Neutrophil (primary cell): ENCODE results near the gene CAMK1D.

Experiments
- H3K27ac ChIP-seq: fragments of 200-600 bp; sonication (generic); 2 replicates; pipeline ENCODE4 v1.5.1; 2016; ENCODE audit warnings: mild to moderate bottlenecking, moderate library complexity
- H3K27me3 ChIP-seq: fragments of 200-600 bp; sonication (generic); 2 replicates; pipeline ENCODE4 v1.6.0; 2016; ENCODE audit warnings: mild to moderate bottlenecking
- H3K36me3 ChIP-seq: fragments of 200-600 bp; sonication (generic); 2 replicates; pipeline ENCODE4 v1.5.1; 2017
- H3K4me1 ChIP-seq, 2 experiments: fragments of 200-600 bp in 1 of 2; sonication (generic) in 1 of 2; 1 replicate in 1 of 2; 2 replicates in 1 of 2; pipeline versions ENCODE4 v1.5.1 to v1.6.1; 2013 to 2016; ENCODE audit warnings: low read depth in 1 of 2, low read length in 1 of 2, mild to moderate bottlenecking in 1 of 2, moderate library complexity in 1 of 2; ENCODE audit not compliant: control insufficient read depth in 1 of 2, insufficient read depth in 1 of 2
- H3K4me3 ChIP-seq, 2 experiments: fragments of 200-600 bp in 1 of 2; sonication (generic) in 1 of 2; 1 replicate in 1 of 2; 2 replicates in 1 of 2; pipeline ENCODE4 v1.5.1; 2013 to 2016; ENCODE audit warnings: low read depth in 1 of 2, low read length in 1 of 2, mild to moderate bottlenecking in 1 of 2, moderate library complexity in 1 of 2
- H3K9me3 ChIP-seq: fragments of 200-600 bp; sonication (generic); 2 replicates; pipeline ENCODE4 v1.5.1; 2016
- TF ChIP-seq, protein P1 (sequence below): fragments of 200-600 bp; sonication (generic); IDR thresholded peaks from 2 replicates; pipeline ENCODE4 v1.5.1; 2016; ENCODE audit warnings: antibody characterized with exemption

Gene CAMK1D

DNA sequence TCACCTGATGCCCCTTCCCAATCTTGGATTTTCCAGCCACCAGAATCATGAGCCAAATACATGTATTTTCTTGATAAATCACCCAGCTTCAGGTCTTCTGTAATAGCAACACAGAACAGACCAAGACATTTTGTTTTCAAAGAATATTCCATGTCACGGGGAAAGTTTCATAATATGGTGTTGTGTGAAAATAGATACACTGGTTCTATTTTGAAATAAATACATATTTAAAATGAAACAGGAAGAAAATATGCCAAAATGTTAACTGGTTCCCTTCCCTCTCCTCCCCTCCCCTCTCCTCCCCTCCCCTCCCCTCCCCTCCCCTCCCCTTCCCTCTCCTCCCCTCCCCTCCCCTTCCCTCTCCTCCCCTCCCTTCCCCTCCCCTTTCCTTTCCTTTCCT, 30.3 kb upstream of the CAMK1D start:
- Histone ChIP-seq H3K27ac (no peak overlapping the region), H3K36me3 (no peaks in the 10 kb centered on the region), H3K9me3 (no peaks in the 10 kb centered on the region), H3K4me3 (no peak overlapping the region), H3K27me3 (peaks cover 6% of the 10 kb centered on the region), H3K4me1 (no peaks in the 10 kb centered on the region)
- TF ChIP-seq, protein P1, sequence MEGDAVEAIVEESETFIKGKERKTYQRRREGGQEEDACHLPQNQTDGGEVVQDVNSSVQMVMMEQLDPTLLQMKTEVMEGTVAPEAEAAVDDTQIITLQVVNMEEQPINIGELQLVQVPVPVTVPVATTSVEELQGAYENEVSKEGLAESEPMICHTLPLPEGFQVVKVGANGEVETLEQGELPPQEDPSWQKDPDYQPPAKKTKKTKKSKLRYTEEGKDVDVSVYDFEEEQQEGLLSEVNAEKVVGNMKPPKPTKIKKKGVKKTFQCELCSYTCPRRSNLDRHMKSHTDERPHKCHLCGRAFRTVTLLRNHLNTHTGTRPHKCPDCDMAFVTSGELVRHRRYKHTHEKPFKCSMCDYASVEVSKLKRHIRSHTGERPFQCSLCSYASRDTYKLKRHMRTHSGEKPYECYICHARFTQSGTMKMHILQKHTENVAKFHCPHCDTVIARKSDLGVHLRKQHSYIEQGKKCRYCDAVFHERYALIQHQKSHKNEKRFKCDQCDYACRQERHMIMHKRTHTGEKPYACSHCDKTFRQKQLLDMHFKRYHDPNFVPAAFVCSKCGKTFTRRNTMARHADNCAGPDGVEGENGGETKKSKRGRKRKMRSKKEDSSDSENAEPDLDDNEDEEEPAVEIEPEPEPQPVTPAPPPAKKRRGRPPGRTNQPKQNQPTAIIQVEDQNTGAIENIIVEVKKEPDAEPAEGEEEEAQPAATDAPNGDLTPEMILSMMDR: no peak

DNA sequence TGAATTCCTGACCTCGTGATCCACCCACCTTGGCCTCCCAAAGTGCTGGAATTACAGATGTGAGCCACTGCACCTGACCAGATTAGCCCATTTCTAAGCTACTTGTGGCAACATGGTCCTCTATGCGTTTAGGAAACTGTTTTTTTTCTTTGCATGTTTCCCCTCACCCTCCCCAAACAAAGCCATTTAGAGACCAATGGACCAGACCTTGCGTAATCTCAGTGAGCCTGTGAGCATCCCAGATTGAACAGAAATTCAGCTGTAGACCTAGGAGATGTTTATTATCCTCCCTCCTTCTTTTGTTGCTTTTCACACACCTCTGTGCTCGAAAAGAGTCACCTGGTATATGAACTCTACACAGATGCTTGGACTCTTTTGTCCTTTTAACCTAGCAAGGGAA, 28.5 kb upstream of the CAMK1D start:
- H3K9me3 ChIP-seq: no peaks in the 10 kb centered on the region
- no peak overlapping the region for H3K4me3 ChIP-seq
- H3K27ac ChIP-seq: no peak overlapping the region
- peaks cover 6% of the 10 kb centered on the region for H3K27me3 ChIP-seq
- no peaks in the 10 kb centered on the region for H3K4me1 ChIP-seq
- TF ChIP-seq, protein P1: no peak
- H3K36me3 ChIP-seq: no peaks in the 10 kb centered on the region

GRCh38 chr10:12321641-12322040, 27.7 kb upstream of the CAMK1D start:
- TF ChIP-seq, protein P1: no peak
- Histone ChIP-seq H3K4me1 (no peaks in the 10 kb centered on the region), H3K9me3 (no peaks in the 10 kb centered on the region), H3K27ac (no peak overlapping the region), H3K4me3 (no peak overlapping the region), H3K27me3 (peaks cover 6% of the 10 kb centered on the region), H3K36me3 (no peaks in the 10 kb centered on the region)

- TF ChIP-seq, protein P1: no peak
- no peaks in the 10 kb centered on the region for H3K4me1 ChIP-seq
- H3K27me3 ChIP-seq: peaks cover 6% of the 10 kb centered on the region
- H3K9me3 ChIP-seq: no peaks in the 10 kb centered on the region
- H3K27ac ChIP-seq: no peak overlapping the region
- H3K36me3 ChIP-seq: no peaks in the 10 kb centered on the region
- H3K4me3 ChIP-seq: no peak overlapping the region
Observed at GRCh38 chr10:12322583-12323131, 26.7 kb upstream of the CAMK1D start.

- Histone ChIP-seq H3K9me3 (no peaks in the 10 kb centered on the region), H3K27me3 (peaks cover 6% of the 10 kb centered on the region), H3K36me3 (no peaks in the 10 kb centered on the region), H3K4me3 (no peak overlapping the region), H3K27ac (no peak overlapping the region), H3K4me1 (no peaks in the 10 kb centered on the region)
- TF ChIP-seq, protein P1: no peak
Observed at GRCh38 chr10:12324530-12324929, 24.8 kb upstream of the CAMK1D start.

GRCh38 chr10:12327074-12327473, 22.3 kb upstream of the CAMK1D start:
- Histone ChIP-seq H3K27me3 (peaks cover 6% of the 10 kb centered on the region), H3K27ac (no peak overlapping the region), H3K9me3 (no peaks in the 10 kb centered on the region), H3K36me3 (no peaks in the 10 kb centered on the region), H3K4me1 (no peaks in the 10 kb centered on the region), H3K4me3 (no peak overlapping the region)
- TF ChIP-seq, protein P1: no peak
